H1 (cell line): ENCODE data around the gene ZNF182. TPM values are rescaled to one million over a fixed set of nuclear protein-coding genes. Genes with fewer than 3 reads are reported as not detected.

Experiments used
- KDM4A ChIP-seq: IDR thresholded peaks from one replicate; pipeline ENCODE4 v1.7.1; 2012; ENCODE audit warnings: low read depth, mild to moderate bottlenecking, moderate library complexity, low read length, inconsistent platforms; ENCODE audit not compliant: severe bottlenecking
- polyA plus RNA-seq, 7 experiments: library from polyadenylated mRNA; depleted of rRNA in 3 of 7; stranded (reverse) in 5 of 7; unstranded in 2 of 7; fragments of >200 nt in 5 of 7; fragments of 200-250 nt in 2 of 7; gene quantifications; 1 replicate in 5 of 7; 2 replicates in 1 of 7; 4 replicates in 1 of 7; pipeline versions ENCODE4 v1.2.1 to v1.2.3, GENCODE V29; 2011 to 2013; ENCODE audit warnings: missing spikeins in 2 of 7, mixed read lengths in 2 of 7
- total RNA-seq: library from RNA; stranded (reverse); fragmentation: NEBNext Ultra II Directional; extraction: Animal tissue kit (Norgen Biotek cat#: 25700); gene quantifications from 2 replicates; pipeline ENCODE4 v1.2.1, GENCODE V29; 2021

The ZNF182 gene
- total and polyA plus RNA-seq, 2 of the 8 experiments (the other 6 are each of a cell fraction or from before 2014, with no cell fraction given), result 1.3 to 8.2 TPM

- TF ChIP-seq KDM4A, result no peak
Observed at GRCh38 chrX:48045410-48046311, 41.9 kb upstream of the ZNF182 start (continued).
